Stomach (tissue), 9 donors: Measurements from ENCODE around the gene SKI. TPM values are rescaled to one million over a fixed set of nuclear protein-coding genes. Genes with fewer than 3 reads are reported as not detected.

ENCODE experiments used
- DNase-seq, 2 donors: peaks; one replicate each; pipeline versions ENCODE4 v3.0.0 to v3.0.0-alpha.2; 2013 to 2019
- H3K27ac ChIP-seq, 5 donors: fragments of 200-600 bp in 4 of 5; sonication (generic) in 4 of 5; one replicate each; pipeline ENCODE4 v1.5.1; 2013 to 2019; ENCODE audit warnings: mild to moderate bottlenecking in 1 of 5, moderate library complexity in 1 of 5
- H3K27me3 ChIP-seq, 3 donors: fragments of 200-600 bp; sonication (generic); one replicate each; pipeline ENCODE4 v1.5.1; 2017 to 2019; ENCODE audit warnings: mixed run types in 1 of 3
- H3K36me3 ChIP-seq, 4 donors: fragments of 200-600 bp; sonication (generic); 1 replicate in 3 of 4; 2 replicates in 1 of 4; pipeline ENCODE4 v1.5.1; 2016 to 2019
- H3K4me1 ChIP-seq, 4 donors: fragments of 200-600 bp; sonication (generic); one replicate each; pipeline ENCODE4 v1.5.1; 2016 to 2019
- H3K4me3 ChIP-seq, 4 donors: fragments of 200-600 bp; sonication (generic) in 3 of 4; one replicate each; pipeline ENCODE4 v1.5.1; 2016 to 2019; ENCODE audit warnings: mild to moderate bottlenecking in 1 of 4
- H3K9me3 ChIP-seq, 4 donors: fragments of 200-600 bp; sonication (generic); one replicate each; pipeline ENCODE4 v1.5.1; 2016 to 2019
- EP300 ChIP-seq: sonication (generic); formaldehyde crosslinking; IDR thresholded peaks from one replicate; pipeline ENCODE4 v1.6.1; 2017; ENCODE audit warnings: antibody characterized with exemption
- POLR2A ChIP-seq, 4 donors: fragments of 450-650 bp; IDR thresholded peaks; one replicate each; pipeline ENCODE4 v1.6.1; 2016; ENCODE audit warnings: antibody characterized with exemption in 4 of 4, control low read depth in 2 of 4, mild to moderate bottlenecking in 1 of 4, moderate library complexity in 1 of 4
- POLR2AphosphoS5 ChIP-seq, 3 donors: sonication (generic); formaldehyde crosslinking; IDR thresholded peaks; one replicate each; pipeline ENCODE4 v1.6.1; 2016; ENCODE audit warnings: antibody characterized with exemption in 3 of 3
- WGBS, 5 donors: extraction: QIAGEN DNeasy Blood & Tissue Kit in 3 of 5; methylation state at CpG; one replicate each; pipeline versions ENCODE4 v1.1.5 to v1.1.7; 2013 to 2018; 5-methylcytosine and 5-hydroxymethylcytosine counted together
- intact Hi-C: fragments of 100-400 bp; cut with DNase I; formaldehyde crosslinking; loops from one replicate; pipeline ENCODE4 v1.15.1; 2023; ENCODE audit warnings: low total_unique reads
- polyA plus RNA-seq, 3 donors: library from polyadenylated mRNA; stranded (reverse); fragments of 200-250 nt; gene quantifications; one replicate each; pipeline ENCODE4 v1.2.3, GENCODE V29; 2013
- total RNA-seq, 5 donors: library from RNA; depleted of rRNA; stranded (reverse); fragments of >200 nt; gene quantifications; one replicate each; pipeline versions ENCODE4 v1.1.0 to v1.2.3, GENCODE V29; 2014 to 2016
- TF ChIP-seq, protein P1 (sequence below), 7 experiments: fragments of 450-650 bp in 4 of 7; fragments of 200-600 bp in 3 of 7; sonication (generic) in 3 of 7; IDR thresholded peaks; one replicate each; pipeline ENCODE4 v1.5.1; 2016 to 2019; ENCODE audit warnings: antibody characterized with exemption in 7 of 7, control low read depth in 2 of 7, mild to moderate bottlenecking in 1 of 7
- donor health status: healthy with polysubstance abuse.
- donor health status: Bipolar disorder and iron deficiency.
- donor health status: healthy.

The SKI gene
- total and polyA plus RNA-seq, 8 donors, result 7.4 to 84.0 (median 21.0) TPM

DNA sequence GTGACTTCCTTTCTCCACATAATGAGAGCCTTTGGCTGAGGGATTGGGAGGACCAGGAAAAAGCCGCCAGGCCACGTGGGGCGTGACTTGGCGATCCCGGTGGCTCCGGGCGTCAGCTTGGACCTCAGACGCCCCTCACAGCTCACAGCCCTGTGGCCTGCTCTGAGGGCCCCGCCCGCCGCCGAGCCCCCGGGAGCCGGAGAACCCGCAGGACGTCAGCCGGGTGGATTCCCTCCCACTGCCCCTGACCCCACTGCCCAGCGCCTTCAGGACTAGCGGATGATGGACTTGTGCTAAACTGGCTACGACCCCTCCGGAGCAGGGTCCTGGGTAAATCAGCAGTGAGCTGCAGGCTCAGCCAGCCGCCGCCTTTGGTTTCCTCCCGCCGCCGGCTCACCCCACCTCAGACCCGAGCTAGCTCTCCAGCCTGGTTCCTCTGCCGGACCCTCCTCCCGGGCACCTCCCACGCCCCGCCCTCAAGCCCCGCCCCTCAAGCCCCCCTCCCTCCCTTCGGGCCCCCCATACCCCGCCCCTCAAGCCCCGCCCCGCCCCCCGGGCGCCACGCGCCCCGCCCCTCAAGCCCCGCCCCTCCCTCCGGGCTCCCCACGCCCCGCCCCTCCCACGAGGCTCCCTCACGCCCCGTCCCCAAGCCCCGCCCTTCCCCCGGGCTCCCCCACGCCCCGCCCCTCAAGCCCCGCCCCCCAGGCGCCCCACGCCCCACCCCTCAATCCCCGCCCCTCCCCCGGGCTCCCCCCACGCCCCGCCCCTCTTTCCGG, 23.5 kb upstream of the SKI start:
- 1 to 4% (median 3%) methylated on average over 19 to 51 of the region's 60 CpGs for WGBS, 5 donors
- H3K27ac ChIP-seq, result peak overlapping the region; percentile 85 to 93 (median 91)
- DNase-seq, result peak; percentile 64 to 94
- peaks cover 66 to 83% (median 78%) of the 10 kb centered on the region in 4 donors for H3K4me1 ChIP-seq
- H3K9me3 ChIP-seq, result no peaks in the 10 kb centered on the region
- H3K27me3 ChIP-seq, result no peaks in the 10 kb centered on the region
- peak overlapping the region; percentile 48 to 57 (median 51) for H3K4me3 ChIP-seq
- TF ChIP-seq, protein P1, sequence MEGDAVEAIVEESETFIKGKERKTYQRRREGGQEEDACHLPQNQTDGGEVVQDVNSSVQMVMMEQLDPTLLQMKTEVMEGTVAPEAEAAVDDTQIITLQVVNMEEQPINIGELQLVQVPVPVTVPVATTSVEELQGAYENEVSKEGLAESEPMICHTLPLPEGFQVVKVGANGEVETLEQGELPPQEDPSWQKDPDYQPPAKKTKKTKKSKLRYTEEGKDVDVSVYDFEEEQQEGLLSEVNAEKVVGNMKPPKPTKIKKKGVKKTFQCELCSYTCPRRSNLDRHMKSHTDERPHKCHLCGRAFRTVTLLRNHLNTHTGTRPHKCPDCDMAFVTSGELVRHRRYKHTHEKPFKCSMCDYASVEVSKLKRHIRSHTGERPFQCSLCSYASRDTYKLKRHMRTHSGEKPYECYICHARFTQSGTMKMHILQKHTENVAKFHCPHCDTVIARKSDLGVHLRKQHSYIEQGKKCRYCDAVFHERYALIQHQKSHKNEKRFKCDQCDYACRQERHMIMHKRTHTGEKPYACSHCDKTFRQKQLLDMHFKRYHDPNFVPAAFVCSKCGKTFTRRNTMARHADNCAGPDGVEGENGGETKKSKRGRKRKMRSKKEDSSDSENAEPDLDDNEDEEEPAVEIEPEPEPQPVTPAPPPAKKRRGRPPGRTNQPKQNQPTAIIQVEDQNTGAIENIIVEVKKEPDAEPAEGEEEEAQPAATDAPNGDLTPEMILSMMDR (IDR thresholded peaks at IDR 0.05), result no peak
- peak in 2 of 3 donors; percentile 26 to 29 for TF ChIP-seq POLR2AphosphoS5 (IDR thresholded peaks at IDR 0.05)
- TF ChIP-seq POLR2A (IDR thresholded peaks at IDR 0.05), result no peak
- TF ChIP-seq EP300, result no peak
- no peaks in the 10 kb centered on the region for H3K36me3 ChIP-seq
- intact Hi-C loops, result loop anchor here (10.0 kb wide), 1 partner anchor 100 kb away; no protein-coding TSS in a partner anchor

DNA sequence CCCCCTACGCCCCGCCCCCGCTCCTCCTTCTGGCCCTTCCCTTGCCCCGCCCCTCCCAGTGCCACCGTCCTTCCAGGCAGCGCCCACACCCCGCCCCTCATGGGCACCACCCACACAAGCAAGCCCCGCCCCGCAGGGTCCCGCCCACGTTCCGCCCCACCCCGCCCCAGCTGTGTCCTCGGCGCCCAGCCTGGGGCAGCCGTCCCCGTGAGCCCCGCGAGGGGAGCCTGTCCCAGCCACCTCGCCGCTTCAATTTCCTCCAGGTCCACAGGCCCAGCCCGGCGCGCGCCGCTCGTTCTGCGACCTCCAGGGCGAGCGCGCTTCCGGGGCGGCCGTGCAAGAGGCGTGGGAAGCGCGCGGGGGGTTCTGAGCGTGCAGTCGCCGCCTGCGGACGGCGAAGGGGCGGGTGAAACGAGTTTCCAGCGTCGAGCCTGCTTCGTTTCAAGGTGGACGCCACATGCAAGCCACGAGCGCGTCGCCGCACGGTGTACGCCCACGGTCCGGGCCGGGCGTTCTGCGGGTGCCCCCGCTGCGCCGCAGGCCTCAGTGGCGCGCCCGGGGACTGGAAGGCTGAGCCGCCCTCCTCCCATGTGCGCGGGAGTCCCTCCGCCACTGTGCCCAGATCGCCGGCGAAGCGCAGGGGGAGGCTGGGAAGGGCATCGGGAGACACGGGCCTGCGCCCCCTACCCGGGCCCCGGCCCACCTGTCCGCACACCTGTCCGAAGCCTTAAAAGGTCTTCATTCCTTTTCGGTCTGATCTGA, 22.7 kb upstream of the SKI start:
- Histone ChIP-seq H3K4me3 (peak overlapping the region; percentile 51 to 57 (median 52)), H3K9me3 (no peaks in the 10 kb centered on the region), H3K4me1 (peaks cover 58 to 83% (median 77%) of the 10 kb centered on the region in 4 donors), H3K27me3 (no peaks in the 10 kb centered on the region), H3K27ac (peak overlapping the region; percentile 85 to 93 (median 89)), H3K36me3 (no peaks in the 10 kb centered on the region)
- WGBS, 5 donors, result 2 to 16% (median 14%) methylated on average over 33 to 81 of the region's 84 CpGs
- TF ChIP-seq EP300, result no peak
- TF ChIP-seq, protein P1 (IDR thresholded peaks at IDR 0.05), result peak in 1 of 7 experiments; percentile 22
- peak in 2 of 3 donors; percentile 42 to 66 for TF ChIP-seq POLR2AphosphoS5 (IDR thresholded peaks at IDR 0.05)
- no peak for TF ChIP-seq POLR2A (IDR thresholded peaks at IDR 0.05)
- DNase-seq, result peak; percentile 98
- intact Hi-C loops, result loop anchor here (10.0 kb wide), 1 partner anchor 99 kb away; no protein-coding TSS in a partner anchor

DNA sequence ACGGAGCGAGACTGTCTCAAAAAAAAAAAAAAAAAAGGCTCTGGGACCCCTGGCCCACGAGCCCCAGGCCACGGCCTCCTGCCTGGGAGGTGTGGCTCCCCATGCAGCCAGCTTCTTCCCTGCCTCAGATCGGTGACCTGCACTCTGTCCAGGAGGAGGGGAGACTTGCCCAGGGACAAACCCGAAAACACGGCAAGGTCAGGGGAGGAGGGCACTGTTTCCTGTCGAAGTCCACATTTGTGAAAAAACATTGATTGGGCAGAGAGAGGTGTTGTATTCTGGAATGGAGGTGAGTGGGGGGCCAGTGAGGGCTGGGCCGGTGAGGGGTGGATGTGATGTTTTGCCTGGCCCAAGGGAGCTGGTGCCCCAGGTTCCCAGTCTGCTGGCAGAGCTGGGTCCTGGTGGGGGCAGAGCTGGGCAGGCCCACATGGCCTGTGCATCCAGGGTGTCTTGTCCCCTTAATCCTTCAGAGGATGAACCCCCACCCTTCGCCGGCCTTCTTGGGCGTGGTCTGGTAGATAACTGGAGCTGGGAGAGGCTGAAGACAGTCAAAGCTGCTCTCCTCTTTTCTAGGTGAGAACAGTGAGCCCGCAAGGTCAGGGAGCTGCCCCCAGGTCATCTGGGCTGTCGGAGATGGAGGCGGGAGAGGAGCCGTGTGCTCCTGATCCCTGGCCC, 21.2 kb upstream of the SKI start:
- H3K4me3 ChIP-seq, result peak overlapping the region in 1 of 4 donors; percentile 17
- WGBS, 5 donors, result 58 to 74% (median 71%) methylated on average over 9 to 16 of the region's 16 CpGs
- TF ChIP-seq POLR2AphosphoS5 (IDR thresholded peaks at IDR 0.05) (no peak), POLR2A (IDR thresholded peaks at IDR 0.05) (no peak), EP300 (no peak)
- TF ChIP-seq, protein P1 (IDR thresholded peaks at IDR 0.05), result no peak
- H3K27me3 ChIP-seq, result no peaks in the 10 kb centered on the region
- H3K36me3 ChIP-seq, result no peaks in the 10 kb centered on the region
- intact Hi-C loops, result loop anchor here (10.0 kb wide), 1 partner anchor 98 kb away; no protein-coding TSS in a partner anchor
- DNase-seq, result peak in 1 of 2 donors; percentile 30
- H3K4me1 ChIP-seq, result peaks cover 51 to 81% (median 75%) of the 10 kb centered on the region in 4 donors
- H3K27ac ChIP-seq, result peak overlapping the region; percentile 85 to 93 (median 89)
- H3K9me3 ChIP-seq, result no peaks in the 10 kb centered on the region
